Panc1 (cell line): ENCODE data around the gene PFN3.

Experiments used
- POLR2AphosphoS5 ChIP-seq: IDR thresholded peaks from 2 replicates; pipeline ENCODE4 v1.6.1; 2012; ENCODE audit warnings: mild to moderate bottlenecking, low read depth, low read length, moderate library complexity
- REST ChIP-seq, 2 experiments: IDR thresholded peaks; 2 replicates each; pipeline ENCODE4 v1.6.1; 2011 to 2012; ENCODE audit warnings: low read depth in 2 of 2, control low read depth in 1 of 2, low read length in 1 of 2, mild to moderate bottlenecking in 1 of 2, moderate library complexity in 1 of 2; ENCODE audit not compliant: insufficient read depth in 1 of 2
- SIN3A ChIP-seq: IDR thresholded peaks from 2 replicates; pipeline ENCODE4 v1.6.1; 2012; ENCODE audit warnings: low read depth, mild to moderate bottlenecking, low read length, moderate library complexity, borderline replicate concordance; ENCODE audit not compliant: insufficient read depth
- TCF7L2 ChIP-seq: IDR thresholded peaks from 2 replicates; pipeline ENCODE4 v1.6.1; 2011; ENCODE audit warnings: mild to moderate bottlenecking, low read depth, low read length, inconsistent platforms
- TF ChIP-seq, protein P1 (sequence below): fragments of 450-650 bp; IDR thresholded peaks from 2 replicates; pipeline ENCODE4 v1.5.1; 2017; ENCODE audit warnings: mild to moderate bottlenecking

- TF ChIP-seq, protein P1, sequence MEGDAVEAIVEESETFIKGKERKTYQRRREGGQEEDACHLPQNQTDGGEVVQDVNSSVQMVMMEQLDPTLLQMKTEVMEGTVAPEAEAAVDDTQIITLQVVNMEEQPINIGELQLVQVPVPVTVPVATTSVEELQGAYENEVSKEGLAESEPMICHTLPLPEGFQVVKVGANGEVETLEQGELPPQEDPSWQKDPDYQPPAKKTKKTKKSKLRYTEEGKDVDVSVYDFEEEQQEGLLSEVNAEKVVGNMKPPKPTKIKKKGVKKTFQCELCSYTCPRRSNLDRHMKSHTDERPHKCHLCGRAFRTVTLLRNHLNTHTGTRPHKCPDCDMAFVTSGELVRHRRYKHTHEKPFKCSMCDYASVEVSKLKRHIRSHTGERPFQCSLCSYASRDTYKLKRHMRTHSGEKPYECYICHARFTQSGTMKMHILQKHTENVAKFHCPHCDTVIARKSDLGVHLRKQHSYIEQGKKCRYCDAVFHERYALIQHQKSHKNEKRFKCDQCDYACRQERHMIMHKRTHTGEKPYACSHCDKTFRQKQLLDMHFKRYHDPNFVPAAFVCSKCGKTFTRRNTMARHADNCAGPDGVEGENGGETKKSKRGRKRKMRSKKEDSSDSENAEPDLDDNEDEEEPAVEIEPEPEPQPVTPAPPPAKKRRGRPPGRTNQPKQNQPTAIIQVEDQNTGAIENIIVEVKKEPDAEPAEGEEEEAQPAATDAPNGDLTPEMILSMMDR = no peak
- TF ChIP-seq SIN3A (no peak), TCF7L2 (no peak), REST (IDR thresholded peaks at IDR 0.05; ENCODE audit: insufficient read depth in 1 of 2, low read depth in 2 of 2, low read length in 1 of 2) (no peak), POLR2AphosphoS5 (no peak)
These were observed 37.2 kb upstream of the PFN3 start for GRCh38 chr5:177437623-177438022.
